ENCODE measurements around the gene DNAJB6.

GRCh38 chr7:157357129-157358040 is 20.6 kb downstream of the DNAJB6 start:
- TF ChIP-seq POLR2A (IDR thresholded peaks at IDR 0.05; ENCODE audit: low read depth, low read length) (no peak), POLR2AphosphoS5 (IDR thresholded peaks at IDR 0.05; ENCODE audit: low read depth, low read length) (no peak)
